ENCODE results near the gene KLHDC4. TPM values are rescaled to one million over a fixed set of nuclear protein-coding genes. Genes with fewer than 3 reads are reported as not detected.
"Not testable (repeated sequence)": the region's sequence is repeated elsewhere in the genome, so short reads cannot be mapped to it uniquely, and the experiment has no call there.

Gene KLHDC4
- total RNA-seq, 1 donor, result 33.4 TPM

DNA sequence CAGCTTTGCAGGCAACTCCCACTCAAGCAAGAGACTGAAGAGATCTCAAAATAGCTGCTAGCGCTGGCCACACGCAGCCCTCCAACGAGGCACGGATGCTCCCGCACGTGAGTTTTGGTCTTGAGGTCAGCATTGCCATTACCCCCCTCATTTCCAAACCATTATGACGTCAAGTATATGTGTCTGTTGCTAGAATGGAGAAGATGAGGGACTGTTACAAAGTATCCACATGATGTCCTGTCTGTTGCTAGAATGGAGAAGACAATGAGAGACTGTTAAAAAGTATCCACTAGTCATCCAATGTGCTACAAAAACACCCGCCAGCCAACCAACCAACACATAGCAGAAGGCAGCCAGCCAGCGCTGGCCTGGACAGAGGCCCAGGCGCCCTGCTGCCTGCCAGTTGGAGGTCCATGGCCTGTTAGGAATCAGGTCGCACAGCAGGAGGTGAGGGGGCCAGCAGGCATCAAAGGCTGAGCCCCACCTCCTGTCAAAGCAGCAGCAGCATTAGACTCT lies 24.8 kb downstream of the KLHDC4 start:
- no peaks in the 10 kb centered on the region for H3K9me3 ChIP-seq (ENCODE audit: low read depth, low read length)
- H3K27me3 ChIP-seq (ENCODE audit: insufficient read depth, low read length), result no peaks in the 10 kb centered on the region
- no peaks in the 10 kb centered on the region for H3K4me1 ChIP-seq (ENCODE audit: insufficient read depth, low read length)
- H3K4me3 ChIP-seq (ENCODE audit: low read length), result no peak overlapping the region

DNA sequence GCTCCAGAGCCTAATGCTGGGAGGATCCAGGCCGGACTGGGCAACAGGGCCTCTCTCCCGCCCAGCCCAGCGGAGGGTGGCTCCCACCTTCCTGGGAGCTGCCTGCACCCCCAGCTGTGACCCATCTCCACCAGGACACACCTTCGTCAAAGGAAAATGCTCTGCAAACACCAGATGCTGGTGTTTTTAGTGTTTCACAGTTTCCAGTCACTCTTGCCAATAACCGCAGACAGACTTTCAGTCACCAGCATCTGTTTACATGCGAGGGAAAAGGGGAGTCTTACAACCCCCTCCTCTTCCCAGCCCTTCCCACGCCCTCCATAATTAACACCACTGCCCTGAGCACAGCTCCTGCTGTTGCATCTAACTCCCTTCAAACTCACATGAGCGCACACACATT lies 25.3 kb downstream of the KLHDC4 start:
- no peak overlapping the region for H3K4me3 ChIP-seq (ENCODE audit: low read length)
- no peaks in the 10 kb centered on the region for H3K27me3 ChIP-seq (ENCODE audit: insufficient read depth, low read length)
- no peaks in the 10 kb centered on the region for H3K4me1 ChIP-seq (ENCODE audit: insufficient read depth, low read length)
- no peaks in the 10 kb centered on the region for H3K9me3 ChIP-seq (ENCODE audit: low read depth, low read length)

DNA sequence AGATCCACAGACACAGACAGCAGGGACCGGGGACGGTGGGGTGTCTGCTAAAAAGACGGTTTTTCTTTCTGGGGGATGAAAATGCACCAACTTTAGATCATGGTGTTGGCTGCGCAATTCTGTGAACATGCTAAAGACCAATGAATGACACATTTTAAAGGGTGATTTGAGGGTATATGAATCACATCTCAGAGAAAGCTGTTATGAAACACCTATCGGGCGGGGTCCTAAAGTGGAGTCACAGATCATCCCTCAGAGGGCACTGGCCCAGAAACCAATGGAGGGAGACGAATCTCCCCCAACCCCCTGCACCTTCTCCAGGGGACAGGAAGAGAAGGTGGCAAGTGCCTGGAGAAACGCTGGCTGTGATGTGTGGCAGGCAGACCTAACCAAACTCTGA lies 26.0 kb downstream of the KLHDC4 start:
- H3K9me3 ChIP-seq (ENCODE audit: low read depth, low read length), result no peaks in the 10 kb centered on the region
- H3K27me3 ChIP-seq (ENCODE audit: insufficient read depth, low read length), result no peaks in the 10 kb centered on the region
- no peaks in the 10 kb centered on the region for H3K4me1 ChIP-seq (ENCODE audit: insufficient read depth, low read length)

DNA sequence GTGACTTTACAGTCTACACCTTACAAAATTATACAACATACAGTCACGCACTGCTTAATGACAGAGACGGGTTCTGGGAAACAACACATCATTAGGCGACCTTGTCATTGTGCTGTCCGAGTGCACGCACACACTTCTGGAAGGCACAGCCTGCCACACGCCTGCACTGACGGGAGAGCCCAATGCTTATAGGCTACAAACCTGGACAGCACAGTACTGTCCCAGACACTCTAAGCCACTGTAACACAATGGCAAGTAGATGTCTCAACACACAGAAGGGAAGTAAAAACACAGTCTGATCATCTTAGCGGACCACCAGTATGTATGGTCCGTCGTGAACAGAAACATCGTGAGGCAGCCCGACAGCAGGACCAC lies 29.8 kb downstream of the KLHDC4 start:
- no peak overlapping the region for H3K4me3 ChIP-seq (ENCODE audit: low read length)
- H3K27me3 ChIP-seq (ENCODE audit: insufficient read depth, low read length), result no peaks in the 10 kb centered on the region
- H3K4me1 ChIP-seq (ENCODE audit: insufficient read depth, low read length), result peaks cover 4% of the 10 kb centered on the region
- no peaks in the 10 kb centered on the region for H3K9me3 ChIP-seq (ENCODE audit: low read depth, low read length)

More for the DNA sequence above, 26.0 kb downstream of the KLHDC4 start:
- no peak overlapping the region for H3K4me3 ChIP-seq (ENCODE audit: low read length)

DNA sequence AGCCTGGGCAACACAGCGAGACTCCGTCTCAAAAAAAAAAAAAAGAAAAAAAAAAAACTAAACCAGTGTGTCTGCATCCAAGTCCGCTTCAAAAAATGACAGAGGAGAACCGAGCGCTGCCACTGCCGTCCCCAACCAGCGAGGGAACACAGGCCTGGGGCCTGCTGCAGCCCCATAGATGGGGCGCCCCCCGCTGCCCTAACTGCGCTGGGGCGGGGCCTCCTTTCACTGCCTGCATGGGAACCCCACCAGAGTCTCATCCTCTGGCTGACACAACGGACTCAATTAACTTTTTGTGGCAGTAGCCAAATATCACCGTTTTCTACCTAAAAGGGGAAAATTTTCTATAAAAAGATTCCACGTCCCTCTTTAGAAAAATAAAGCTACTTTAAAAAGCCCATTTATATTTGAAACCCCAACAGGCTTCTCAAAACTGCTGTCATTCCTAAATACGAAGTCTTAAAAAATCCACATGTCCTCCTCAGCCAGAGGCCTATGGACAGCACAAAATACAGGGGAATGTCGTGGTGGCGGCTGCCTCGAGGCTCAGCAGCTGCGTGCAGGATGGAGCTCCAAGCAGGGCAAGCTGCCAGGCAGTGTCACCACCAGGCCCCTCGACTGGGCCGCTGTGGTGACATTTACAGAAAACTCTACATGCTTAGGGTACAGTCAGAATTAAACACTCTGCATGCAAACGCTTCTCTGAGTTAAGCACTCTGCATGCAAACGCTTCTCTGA lies 30.3 kb downstream of the KLHDC4 start:
- Histone ChIP-seq H3K4me3 (ENCODE audit: low read length) (no peak overlapping the region), H3K9me3 (ENCODE audit: low read depth, low read length) (no peaks in the 10 kb centered on the region), H3K4me1 (ENCODE audit: insufficient read depth, low read length) (peaks cover 4% of the 10 kb centered on the region), H3K27me3 (ENCODE audit: insufficient read depth, low read length) (no peaks in the 10 kb centered on the region)

DNA sequence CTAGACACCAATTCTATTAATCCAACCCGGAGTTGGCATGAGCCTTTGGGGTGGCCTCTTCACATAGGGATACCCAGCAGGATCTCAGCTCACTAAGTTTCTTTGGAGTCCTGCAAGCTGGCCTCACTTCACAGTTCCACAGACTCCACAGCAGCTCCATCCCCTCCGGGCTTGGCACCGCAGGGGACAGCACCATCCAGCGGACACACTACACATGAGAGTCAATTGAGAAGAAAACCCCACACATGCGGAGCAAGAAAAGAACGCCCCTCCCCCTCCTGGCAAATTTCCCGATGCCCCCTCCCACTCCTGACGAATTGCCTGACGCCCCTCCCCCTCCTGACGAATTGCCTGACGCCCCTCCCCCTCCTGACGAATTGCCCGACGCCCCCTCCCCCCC lies 31.1 kb downstream of the KLHDC4 start:
- H3K27me3 ChIP-seq (ENCODE audit: insufficient read depth, low read length), result no peaks in the 10 kb centered on the region
- H3K4me1 ChIP-seq (ENCODE audit: insufficient read depth, low read length), result peaks cover 4% of the 10 kb centered on the region
- no peak overlapping the region for H3K4me3 ChIP-seq (ENCODE audit: low read length)
- H3K9me3 ChIP-seq (ENCODE audit: low read depth, low read length), result no peaks in the 10 kb centered on the region

DNA sequence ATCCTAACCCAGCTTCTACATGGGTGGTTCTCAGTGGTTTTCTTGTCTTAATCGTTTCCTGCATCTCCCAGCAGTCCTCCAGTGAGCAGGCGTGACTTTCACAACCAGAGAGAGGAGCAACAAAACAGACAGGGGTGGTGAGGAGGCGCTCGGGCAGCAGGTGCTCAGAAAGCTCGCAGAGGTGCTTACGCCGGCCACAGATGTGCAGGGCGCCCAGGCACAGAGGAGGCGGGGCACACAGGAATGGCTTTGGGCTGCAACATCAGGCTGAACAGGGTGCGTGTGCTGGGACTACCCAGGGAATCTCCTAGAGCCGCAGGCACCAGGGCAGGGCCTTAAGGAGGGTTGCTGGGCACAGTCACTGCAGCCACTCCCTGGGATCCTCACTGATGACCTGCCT lies 32.6 kb downstream of the KLHDC4 start:
- peaks cover 4% of the 10 kb centered on the region for H3K4me1 ChIP-seq (ENCODE audit: insufficient read depth, low read length)
- no peaks in the 10 kb centered on the region for H3K27me3 ChIP-seq (ENCODE audit: insufficient read depth, low read length)
- H3K4me3 ChIP-seq (ENCODE audit: low read length), result no peak overlapping the region
- H3K9me3 ChIP-seq (ENCODE audit: low read depth, low read length), result no peaks in the 10 kb centered on the region

DNA sequence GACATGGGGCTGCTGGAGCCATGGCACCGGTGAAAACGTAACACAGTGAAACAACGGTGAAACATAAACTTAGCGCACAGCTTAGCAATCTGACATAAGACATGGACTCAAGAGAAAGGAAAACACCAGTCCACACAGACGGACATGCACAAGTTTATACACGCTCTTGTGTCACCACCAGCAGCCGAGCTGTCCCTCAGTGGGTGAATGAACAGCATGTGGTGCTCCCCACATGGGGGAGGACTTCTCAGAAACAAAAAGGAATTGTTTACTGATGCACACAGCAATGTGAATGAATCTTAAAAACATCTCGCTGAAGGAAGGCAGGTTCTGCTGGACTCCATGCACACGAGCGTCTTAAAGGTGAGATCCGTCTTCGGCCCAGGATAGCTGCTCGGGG lies 34.2 kb downstream of the KLHDC4 start:
- H3K9me3 ChIP-seq (ENCODE audit: low read depth, low read length), result no peaks in the 10 kb centered on the region
- no peak overlapping the region for H3K4me3 ChIP-seq (ENCODE audit: low read length)
- H3K27me3 ChIP-seq (ENCODE audit: insufficient read depth, low read length), result no peaks in the 10 kb centered on the region
- H3K4me1 ChIP-seq (ENCODE audit: insufficient read depth, low read length), result peaks cover 4% of the 10 kb centered on the region

DNA sequence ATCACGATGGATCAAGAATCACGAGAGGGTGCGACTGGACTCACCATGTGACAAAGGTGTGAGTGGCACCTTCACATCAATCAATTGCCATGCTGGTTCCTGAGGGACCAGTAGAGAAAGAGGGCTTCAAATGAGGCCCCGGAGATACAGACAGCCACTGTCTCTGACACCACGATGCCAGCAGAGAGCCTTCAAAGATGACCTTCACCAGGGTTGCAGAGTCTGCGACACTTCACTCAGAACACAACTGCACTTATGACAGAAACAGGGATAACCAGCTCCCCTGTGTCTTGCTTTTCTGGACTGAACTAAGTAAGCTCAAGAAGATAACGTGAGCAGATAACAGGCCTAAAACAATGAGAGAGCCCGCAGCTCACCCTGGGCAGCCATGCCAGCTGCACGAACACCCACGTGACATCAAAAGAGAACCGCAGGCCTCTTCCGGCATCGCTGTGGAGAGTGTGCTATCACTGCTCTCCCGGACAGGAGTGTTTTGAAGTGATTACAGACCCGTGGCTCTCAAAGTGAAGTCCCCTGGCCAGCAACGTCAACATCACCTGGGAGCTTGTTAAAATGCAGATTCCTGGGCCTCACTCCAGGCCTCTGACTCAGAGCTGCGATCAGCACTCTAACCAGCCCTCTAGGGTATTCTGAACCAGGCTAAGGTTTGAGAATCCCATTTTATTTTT lies 36.4 kb downstream of the KLHDC4 start:
- Histone ChIP-seq H3K27me3 (ENCODE audit: insufficient read depth, low read length) (no peaks in the 10 kb centered on the region), H3K9me3 (ENCODE audit: low read depth, low read length) (no peaks in the 10 kb centered on the region), H3K4me1 (ENCODE audit: insufficient read depth, low read length) (peaks cover 9% of the 10 kb centered on the region), H3K4me3 (ENCODE audit: low read length) (no peak overlapping the region)

DNA sequence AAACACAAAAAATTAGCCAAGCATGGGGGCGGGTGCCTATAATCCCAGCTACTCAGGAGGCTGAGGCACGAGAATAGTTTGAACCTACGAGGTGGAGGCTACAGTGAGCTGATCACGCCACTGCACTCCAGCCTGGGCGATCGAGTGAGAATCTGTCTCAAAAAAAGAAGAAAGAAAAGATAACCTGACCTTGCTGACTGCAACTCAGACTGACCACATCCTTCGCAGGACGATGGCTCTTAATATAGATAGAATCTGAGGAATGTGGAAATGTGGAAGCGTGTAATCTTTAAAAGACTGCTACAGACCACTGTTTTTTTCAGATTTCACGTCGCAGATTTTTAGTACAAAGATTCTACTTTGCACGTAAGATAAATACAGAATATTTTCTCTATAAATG lies 37.8 kb downstream of the KLHDC4 start:
- Histone ChIP-seq H3K4me3 (ENCODE audit: low read length) (no peak overlapping the region), H3K9me3 (ENCODE audit: low read depth, low read length) (no peaks in the 10 kb centered on the region), H3K27me3 (ENCODE audit: insufficient read depth, low read length) (no peaks in the 10 kb centered on the region)

DNA sequence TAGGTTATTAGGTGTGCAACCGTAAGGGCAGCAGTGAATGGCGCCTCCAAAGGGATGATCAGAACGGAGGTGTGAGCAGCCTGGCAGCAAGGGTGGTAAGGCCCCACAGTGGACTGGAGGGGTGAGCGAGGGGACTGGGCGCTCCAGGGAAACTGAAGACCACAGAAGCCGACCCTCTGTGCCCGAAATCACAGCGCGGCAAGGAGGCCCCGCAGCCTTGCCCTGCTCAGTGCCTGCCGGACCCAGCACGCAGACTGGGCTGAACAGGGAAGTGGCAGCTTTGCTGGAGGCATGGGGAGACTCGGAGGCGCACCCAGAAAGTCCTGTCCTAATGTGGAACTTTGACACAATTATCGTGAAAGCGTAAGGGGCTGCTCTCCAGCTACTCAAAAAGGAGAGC lies 38.4 kb downstream of the KLHDC4 start:
- Histone ChIP-seq H3K27me3 (ENCODE audit: insufficient read depth, low read length) (no peaks in the 10 kb centered on the region), H3K4me1 (ENCODE audit: insufficient read depth, low read length) (peaks cover 18% of the 10 kb centered on the region), H3K9me3 (ENCODE audit: low read depth, low read length) (no peaks in the 10 kb centered on the region), H3K4me3 (ENCODE audit: low read length) (no peak overlapping the region)

More for the DNA sequence above, 37.8 kb downstream of the KLHDC4 start:
- peaks cover 11% of the 10 kb centered on the region for H3K4me1 ChIP-seq (ENCODE audit: insufficient read depth, low read length)

DNA sequence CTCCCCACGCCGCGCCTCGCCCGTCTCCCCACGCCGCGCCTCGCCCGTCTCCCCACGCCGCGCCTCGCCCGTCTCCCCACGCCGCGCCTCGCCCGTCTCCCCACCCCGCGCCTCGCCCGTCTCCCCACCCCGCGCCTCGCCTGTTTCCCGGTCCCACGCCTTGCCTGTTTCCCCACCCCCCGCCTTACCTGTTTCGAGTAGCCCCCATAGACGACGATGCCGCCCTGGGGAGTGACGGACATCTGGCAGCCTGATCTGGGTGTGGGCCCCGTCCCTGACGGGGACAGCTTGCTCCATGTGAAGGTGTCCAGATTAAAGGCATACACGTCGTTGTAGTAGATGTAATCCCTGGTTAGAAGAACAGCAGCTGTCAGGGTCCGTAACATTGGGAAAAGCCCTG lies 39.2 kb downstream of the KLHDC4 start:
- not testable (repeated sequence) for H3K27me3 ChIP-seq (ENCODE audit: insufficient read depth, low read length); H3K4me3 ChIP-seq (ENCODE audit: low read length); H3K9me3 ChIP-seq (ENCODE audit: low read depth, low read length)
- H3K4me1 ChIP-seq (ENCODE audit: insufficient read depth, low read length), result peaks cover 18% of the 10 kb centered on the region

DNA sequence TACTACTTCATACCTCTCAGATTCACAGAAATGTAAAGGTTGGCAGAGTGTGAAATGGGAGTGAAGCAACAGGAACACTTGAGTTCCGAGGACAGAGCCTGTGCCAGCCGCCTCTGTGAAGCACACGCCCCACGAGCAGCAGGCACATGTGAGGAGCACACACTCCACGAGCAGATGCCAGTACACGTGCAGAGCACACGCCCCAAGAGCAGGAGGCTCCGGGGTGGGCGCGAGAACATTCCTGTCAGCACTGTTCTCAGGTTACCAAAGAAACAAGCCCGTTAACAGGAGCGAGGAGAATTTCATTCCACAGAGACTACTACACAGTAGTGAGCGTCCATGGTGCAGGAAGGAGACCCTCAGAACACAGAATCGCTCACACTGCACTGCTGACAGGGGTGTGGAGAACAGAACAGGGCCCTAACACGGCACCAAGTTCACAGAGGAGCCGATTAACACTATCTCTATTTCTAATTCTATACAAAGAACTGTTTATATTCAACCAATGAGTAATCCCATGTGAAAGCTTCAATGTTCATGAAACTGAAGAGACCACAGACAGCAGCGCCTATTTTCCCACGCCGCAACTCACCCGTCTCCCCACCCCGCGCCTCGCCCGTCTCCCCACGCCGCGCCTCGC lies 40.1 kb downstream of the KLHDC4 start:
- H3K4me3 ChIP-seq (ENCODE audit: low read length), result no peak overlapping the region
- no peaks in the 10 kb centered on the region for H3K9me3 ChIP-seq (ENCODE audit: low read depth, low read length)
- peaks cover 18% of the 10 kb centered on the region for H3K4me1 ChIP-seq (ENCODE audit: insufficient read depth, low read length)
- no peaks in the 10 kb centered on the region for H3K27me3 ChIP-seq (ENCODE audit: insufficient read depth, low read length)

DNA sequence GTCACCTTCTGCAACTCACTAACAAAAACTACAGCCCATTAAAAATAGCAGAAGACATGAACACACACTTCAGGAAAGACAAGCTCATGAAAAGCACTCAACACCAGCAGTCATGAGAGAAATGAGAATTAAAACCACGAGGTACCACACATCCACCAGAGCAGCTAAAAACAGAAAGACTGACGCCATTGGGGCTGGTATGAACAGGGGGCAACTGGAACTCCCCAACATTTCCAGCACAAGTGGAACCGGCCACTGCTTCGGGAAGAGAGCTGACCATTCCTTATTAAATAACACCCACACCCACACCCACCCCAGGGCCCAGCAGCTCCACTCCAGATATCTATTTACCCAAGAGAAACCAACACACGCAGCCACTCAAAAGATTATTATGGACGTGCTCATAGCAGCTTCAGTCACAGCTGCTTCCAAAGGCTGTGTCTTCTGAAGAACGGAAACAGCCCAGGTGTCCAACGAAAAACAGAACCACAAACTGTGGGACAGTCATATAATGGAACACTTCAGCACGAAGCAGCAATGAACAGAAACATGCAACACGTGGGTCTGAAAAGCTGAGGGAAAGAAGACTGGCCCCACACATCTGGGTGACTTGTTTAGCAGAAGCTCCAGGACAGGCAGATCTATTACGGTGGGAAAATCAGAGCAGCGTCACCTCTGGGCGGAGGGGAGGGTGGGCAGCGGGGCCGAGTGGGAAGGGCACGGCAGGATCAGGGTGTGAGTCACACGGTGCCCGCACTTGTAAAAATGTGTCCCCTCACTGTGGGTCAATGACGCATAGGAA lies 41.1 kb downstream of the KLHDC4 start:
- peaks cover 18% of the 10 kb centered on the region for H3K4me1 ChIP-seq (ENCODE audit: insufficient read depth, low read length)
- H3K9me3 ChIP-seq (ENCODE audit: low read depth, low read length), result no peaks in the 10 kb centered on the region
- H3K27me3 ChIP-seq (ENCODE audit: insufficient read depth, low read length), result no peaks in the 10 kb centered on the region
- no peak overlapping the region for H3K4me3 ChIP-seq (ENCODE audit: low read length)

DNA sequence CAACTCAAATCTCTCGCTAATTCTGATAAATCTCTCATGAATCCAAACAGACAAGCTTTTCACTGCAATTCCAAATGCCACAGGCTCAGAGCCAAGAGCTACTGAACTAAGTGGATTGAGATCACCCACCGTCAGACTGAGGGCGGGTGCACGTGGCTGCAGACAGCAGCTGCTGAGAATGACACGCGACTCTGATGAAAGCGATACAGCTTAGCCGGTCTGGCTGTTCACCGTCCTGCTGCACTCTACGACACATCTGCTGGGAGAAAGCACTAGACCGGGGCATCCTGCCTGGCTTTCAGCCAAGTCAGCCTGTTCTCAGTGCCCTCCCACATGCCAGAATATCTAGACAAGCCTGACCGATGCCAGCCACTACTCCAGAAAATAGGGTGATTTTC lies 42.6 kb downstream of the KLHDC4 start:
- Histone ChIP-seq H3K4me3 (ENCODE audit: low read length) (no peak overlapping the region), H3K9me3 (ENCODE audit: low read depth, low read length) (no peaks in the 10 kb centered on the region), H3K4me1 (ENCODE audit: insufficient read depth, low read length) (peaks cover 18% of the 10 kb centered on the region), H3K27me3 (ENCODE audit: insufficient read depth, low read length) (no peaks in the 10 kb centered on the region)
